ENCODE results near the gene OBSL1. TPM values are rescaled to one million over a fixed set of nuclear protein-coding genes. Genes with fewer than 3 reads are reported as not detected.

The OBSL1 gene
- total and polyA plus RNA-seq, 2 donors (not counting 1 experiment from before 2014, with no cell fraction given), result not detected

GRCh38 chr2:219591091-219591490 lies 19.8 kb upstream of the OBSL1 start:
- no peak for TF ChIP-seq EZH2 (IDR thresholded peaks at IDR 0.05; ENCODE audit: borderline replicate concordance, insufficient read depth, low read depth, low read length, poor library complexity, severe bottlenecking)
- TF ChIP-seq, protein P1, sequence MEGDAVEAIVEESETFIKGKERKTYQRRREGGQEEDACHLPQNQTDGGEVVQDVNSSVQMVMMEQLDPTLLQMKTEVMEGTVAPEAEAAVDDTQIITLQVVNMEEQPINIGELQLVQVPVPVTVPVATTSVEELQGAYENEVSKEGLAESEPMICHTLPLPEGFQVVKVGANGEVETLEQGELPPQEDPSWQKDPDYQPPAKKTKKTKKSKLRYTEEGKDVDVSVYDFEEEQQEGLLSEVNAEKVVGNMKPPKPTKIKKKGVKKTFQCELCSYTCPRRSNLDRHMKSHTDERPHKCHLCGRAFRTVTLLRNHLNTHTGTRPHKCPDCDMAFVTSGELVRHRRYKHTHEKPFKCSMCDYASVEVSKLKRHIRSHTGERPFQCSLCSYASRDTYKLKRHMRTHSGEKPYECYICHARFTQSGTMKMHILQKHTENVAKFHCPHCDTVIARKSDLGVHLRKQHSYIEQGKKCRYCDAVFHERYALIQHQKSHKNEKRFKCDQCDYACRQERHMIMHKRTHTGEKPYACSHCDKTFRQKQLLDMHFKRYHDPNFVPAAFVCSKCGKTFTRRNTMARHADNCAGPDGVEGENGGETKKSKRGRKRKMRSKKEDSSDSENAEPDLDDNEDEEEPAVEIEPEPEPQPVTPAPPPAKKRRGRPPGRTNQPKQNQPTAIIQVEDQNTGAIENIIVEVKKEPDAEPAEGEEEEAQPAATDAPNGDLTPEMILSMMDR (IDR thresholded peaks at IDR 0.05), result no peak
- CTCF ChIA-PET, result no interaction called here
- peaks cover 45% of the 10 kb centered on the region for H3K27me3 Mint-ChIP-seq

DNA sequence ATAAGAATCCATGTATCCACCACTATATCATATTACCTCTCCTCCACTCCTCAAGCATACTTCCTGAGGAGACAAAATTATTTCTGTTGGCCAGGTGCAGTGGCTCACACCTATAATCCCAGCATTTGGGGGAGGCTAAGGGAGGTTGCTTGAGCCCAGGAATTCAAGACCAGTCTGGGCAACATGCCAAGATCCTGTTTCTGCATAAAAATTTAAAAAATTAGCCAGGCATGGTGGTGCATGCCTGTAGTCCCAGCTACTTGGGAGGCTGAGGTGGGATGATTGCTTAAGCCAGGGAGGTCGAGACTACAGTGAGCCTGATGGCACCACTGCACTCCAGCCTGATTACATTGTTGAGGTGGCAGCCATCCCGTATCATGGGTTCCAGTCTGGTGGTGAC lies 10.0 kb upstream of the OBSL1 start:
- Mint-ChIP-seq H3K27me3 (peaks cover 40% of the 10 kb centered on the region), H3K4me1 (no peaks in the 10 kb centered on the region), H3K4me3 (no peak overlapping the region), H3K27ac (no peak overlapping the region), H3K9me3 (ENCODE audit: insufficient read depth) (no peaks in the 10 kb centered on the region)
- H3K9me3 ChIP-seq (ENCODE audit: control extremely low read depth in 1 of 3, control insufficient read depth in 2 of 3, insufficient read depth in 1 of 3, low read length in 2 of 3), result no peaks in the 10 kb centered on the region
- POLR2A ChIA-PET, result no interaction called here
- intact Hi-C loops (cut with micrococcal nuclease), result no loop called here
- ATAC-seq (ENCODE audit: low read depth), result no peak
- CTCF ChIA-PET, result no interaction called here
- H3K36me3 ChIP-seq (replicated peaks in 1 of 2; ENCODE audit: control extremely low read depth in 1 of 2, control insufficient read depth in 1 of 2, extremely low read depth in 1 of 2, insufficient read depth in 2 of 2, low read length in 1 of 2), result no peaks in the 10 kb centered on the region
- no peaks in the 10 kb centered on the region for H4K20me1 ChIP-seq (ENCODE audit: control insufficient read depth, insufficient read depth, low read length, poor library complexity, severe bottlenecking)
- no peak overlapping the region for H3K27ac ChIP-seq (ENCODE audit: low read length in 2 of 2)
- no peak overlapping the region for H2AFZ ChIP-seq (ENCODE audit: insufficient read depth, low read depth, low read length, poor library complexity, severe bottlenecking)
- H3K4me2 ChIP-seq (replicated peaks; ENCODE audit: low read depth, low read length, poor library complexity, severe bottlenecking), result no peak overlapping the region
- no peaks in the 10 kb centered on the region for H3K4me1 ChIP-seq (ENCODE audit: control insufficient read depth in 2 of 2, insufficient read depth in 2 of 2, low read length in 2 of 2)
- H3K9ac ChIP-seq (ENCODE audit: low read length), result no peak overlapping the region
- H3K27me3 ChIP-seq (replicated peaks in 1 of 4; ENCODE audit: control extremely low read depth in 1 of 4, control insufficient read depth in 3 of 4, insufficient read depth in 4 of 4, low read length in 3 of 4), result peaks cover 0 to 24% (median 4%) of the 10 kb centered on the region in 4 experiments
- H3K79me2 ChIP-seq (ENCODE audit: control insufficient read depth, insufficient read depth, low read length), result no peaks in the 10 kb centered on the region
- no peak for DNase-seq
- TF ChIP-seq, protein P1 (IDR thresholded peaks at IDR 0.05), result no peak
- no peak for TF ChIP-seq EZH2 (IDR thresholded peaks at IDR 0.05; ENCODE audit: borderline replicate concordance, insufficient read depth, low read depth, low read length, poor library complexity, severe bottlenecking)
- WGBS (ENCODE audit: insufficient coverage), result 73% methylated on average over 2 of the region's 2 CpGs
- H3K4me3 ChIP-seq (ENCODE audit: control extremely low read depth in 1 of 5, extremely low read depth in 1 of 5, insufficient read depth in 1 of 5, low read depth in 2 of 5, low read length in 4 of 5), result no peak overlapping the region

More at GRCh38 chr2:219591091-219591490, 19.8 kb upstream of the OBSL1 start:
- Histone ChIP-seq H2AFZ (ENCODE audit: insufficient read depth, low read depth, low read length, poor library complexity, severe bottlenecking) (no peak overlapping the region), H3K4me1 (ENCODE audit: control insufficient read depth in 2 of 2, insufficient read depth in 2 of 2, low read length in 2 of 2) (no peaks in the 10 kb centered on the region), H3K27me3 (replicated peaks in 1 of 4; ENCODE audit: control extremely low read depth in 1 of 4, control insufficient read depth in 3 of 4, insufficient read depth in 4 of 4, low read length in 3 of 4) (peaks cover 0 to 9% (median 3%) of the 10 kb centered on the region in 4 experiments), H4K20me1 (ENCODE audit: control insufficient read depth, insufficient read depth, low read length, poor library complexity, severe bottlenecking) (no peaks in the 10 kb centered on the region), H3K4me2 (replicated peaks; ENCODE audit: low read depth, low read length, poor library complexity, severe bottlenecking) (no peak overlapping the region), H3K27ac (ENCODE audit: low read length in 2 of 2) (no peak overlapping the region), H3K9ac (ENCODE audit: low read length) (no peak overlapping the region), H3K79me2 (ENCODE audit: control insufficient read depth, insufficient read depth, low read length) (no peaks in the 10 kb centered on the region), H3K4me3 (ENCODE audit: control extremely low read depth in 1 of 5, extremely low read depth in 1 of 5, insufficient read depth in 1 of 5, low read depth in 2 of 5, low read length in 4 of 5) (no peak overlapping the region), H3K36me3 (replicated peaks in 1 of 2; ENCODE audit: control extremely low read depth in 1 of 2, control insufficient read depth in 1 of 2, extremely low read depth in 1 of 2, insufficient read depth in 2 of 2, low read length in 1 of 2) (no peaks in the 10 kb centered on the region), H3K9me3 (ENCODE audit: control extremely low read depth in 1 of 3, control insufficient read depth in 2 of 3, insufficient read depth in 1 of 3, low read length in 2 of 3) (no peaks in the 10 kb centered on the region)
- Mint-ChIP-seq H3K9me3 (ENCODE audit: insufficient read depth) (no peaks in the 10 kb centered on the region), H3K27ac (no peak overlapping the region), H3K4me3 (no peak overlapping the region), H3K4me1 (no peaks in the 10 kb centered on the region)
- DNase-seq (no peak), ATAC-seq (ENCODE audit: low read depth) (no peak)
- intact Hi-C loops (cut with micrococcal nuclease), result loop anchor here (10.0 kb wide), 1 partner anchor 316 kb away; the partner anchor contains the start of gene DNAJB2
- no CpG with 5 or more reads among the region's 4 CpGs for WGBS (ENCODE audit: insufficient coverage)
- POLR2A ChIA-PET, result no interaction called here
